HEK293 (cell line): ENCODE measurements around the gene DENND4B.
A peak's percentile ranks its signal among the peaks of the same experiment; 100 is the strongest.

Experiments used
- CTCF ChIA-PET: fragments of 350-600 bp; formaldehyde crosslinking; extraction: SDS; loops from one replicate; lab custom pipeline; 2021; ENCODE audit warnings: antibody characterized with exemption; lab: Yijun Ruan, JAX
- POLR2A ChIA-PET: fragments of 300-600 bp; formaldehyde crosslinking; extraction: SDS; loops from one replicate; lab custom pipeline; 2020; ENCODE audit warnings: antibody characterized with exemption, inconsistent platforms; lab: Yijun Ruan, JAX
- H3K27ac ChIP-seq: fragments of 200-500 bp; sonication (Bioruptor generic); 2 replicates; pipeline ENCODE4 v1.5.1; 2014; ENCODE audit warnings: low read depth, low read length, control low read depth, inconsistent platforms; ENCODE audit errors: extremely low read depth
- H3K36me3 ChIP-seq, 2 experiments: fragments of 200-500 bp in 1 of 2; sonication (Bioruptor generic) in 1 of 2; 1 replicate in 1 of 2; 2 replicates in 1 of 2; pipeline ENCODE4 v1.5.1; 2014 to 2017; ENCODE audit warnings: inconsistent platforms in 2 of 2, low read length in 2 of 2; ENCODE audit not compliant: control insufficient read depth in 2 of 2, insufficient read depth in 1 of 2
- H3K4me1 ChIP-seq: fragments of 200-500 bp; sonication (Bioruptor generic); 2 replicates; pipeline ENCODE4 v1.5.1; 2014; ENCODE audit warnings: mild to moderate bottlenecking, low read length, inconsistent platforms; ENCODE audit not compliant: control insufficient read depth, insufficient read depth
- H3K4me3 ChIP-seq: 2 replicates; pipeline ENCODE4 v1.5.1; 2011; ENCODE audit warnings: low read depth, mild to moderate bottlenecking, control low read depth, low read length, moderate library complexity
- H3K9me3 ChIP-seq: fragments of 200-500 bp; sonication (Bioruptor generic); 2 replicates; pipeline ENCODE4 v1.5.1; 2014; ENCODE audit warnings: low read depth, low read length, inconsistent platforms; ENCODE audit not compliant: control insufficient read depth, insufficient read depth
- BCL11B ChIP-seq: fragments of 450-650 bp; formaldehyde crosslinking; IDR thresholded peaks from 2 replicates; pipeline ENCODE4 v1.5.1; 2016; ENCODE audit warnings: low read depth, missing biosample characterization, missing genetic modification characterization
- GLIS1 ChIP-seq: fragments of 450-650 bp; formaldehyde crosslinking; IDR thresholded peaks from 2 replicates; pipeline ENCODE4 v1.5.1; 2016; ENCODE audit warnings: missing biosample characterization, missing genetic modification characterization
- MZF1 ChIP-seq: fragments of 450-650 bp; formaldehyde crosslinking; IDR thresholded peaks from 2 replicates; pipeline ENCODE4 v1.5.1; 2017; ENCODE audit warnings: missing biosample characterization, missing genetic modification characterization, borderline replicate concordance
- SCRT1 ChIP-seq: fragments of 450-650 bp; formaldehyde crosslinking; IDR thresholded peaks from 2 replicates; pipeline ENCODE4 v1.5.1; 2016; ENCODE audit warnings: missing biosample characterization, missing genetic modification characterization, borderline replicate concordance
- SP2 ChIP-seq: fragments of 450-650 bp; formaldehyde crosslinking; IDR thresholded peaks from 2 replicates; pipeline ENCODE4 v1.5.1; 2016; ENCODE audit warnings: missing biosample characterization, missing genetic modification characterization
- TCF7L2 ChIP-seq: IDR thresholded peaks from 2 replicates; pipeline ENCODE4 v1.6.1; 2011; ENCODE audit warnings: low read depth, mild to moderate bottlenecking, inconsistent platforms, low read length, moderate library complexity, borderline replicate concordance
- TRIM28 ChIP-seq: IDR thresholded peaks from 2 replicates; pipeline ENCODE4 v1.6.1; 2011; ENCODE audit warnings: low read length, control low read depth, borderline replicate concordance
- ZBTB10 ChIP-seq: fragments of 450-650 bp; formaldehyde crosslinking; IDR thresholded peaks from 2 replicates; pipeline ENCODE4 v1.5.1; 2016; ENCODE audit warnings: missing biosample characterization, missing genetic modification characterization
- ZFHX2 ChIP-seq: fragments of 450-650 bp; formaldehyde crosslinking; conservative IDR thresholded peaks from 2 replicates; pipeline ENCODE4 v1.5.1; 2016; ENCODE audit warnings: missing biosample characterization, missing genetic modification characterization
- ZFP3 ChIP-seq: fragments of 450-650 bp; formaldehyde crosslinking; IDR thresholded peaks from 2 replicates; pipeline ENCODE4 v1.5.1; 2016; ENCODE audit warnings: low read depth, missing biosample characterization, missing genetic modification characterization
- ZNF112 ChIP-seq: fragments of 450-650 bp; formaldehyde crosslinking; IDR thresholded peaks from 2 replicates; pipeline ENCODE4 v1.5.0; 2017; ENCODE audit warnings: missing biosample characterization, missing genetic modification characterization
- ZNF114 ChIP-seq: fragments of 450-650 bp; formaldehyde crosslinking; IDR thresholded peaks from 2 replicates; pipeline ENCODE4 v1.5.0; 2017; ENCODE audit warnings: missing biosample characterization, missing genetic modification characterization
- ZNF132 ChIP-seq: fragments of 450-650 bp; formaldehyde crosslinking; IDR thresholded peaks from 2 replicates; pipeline ENCODE4 v1.5.1; 2017; ENCODE audit warnings: missing biosample characterization, missing genetic modification characterization, borderline replicate concordance
- ZNF133 ChIP-seq: fragments of 450-650 bp; formaldehyde crosslinking; IDR thresholded peaks from 2 replicates; pipeline ENCODE4 v1.5.1; 2016; ENCODE audit warnings: missing biosample characterization, missing genetic modification characterization
- ZNF138 ChIP-seq: fragments of 450-650 bp; formaldehyde crosslinking; IDR thresholded peaks from 2 replicates; pipeline ENCODE4 v1.5.1; 2016; ENCODE audit warnings: missing biosample characterization, missing genetic modification characterization, borderline replicate concordance
- ZNF155 ChIP-seq: fragments of 450-650 bp; formaldehyde crosslinking; IDR thresholded peaks from 2 replicates; pipeline ENCODE4 v1.5.1; 2016; ENCODE audit warnings: missing biosample characterization, missing genetic modification characterization
- ZNF302 ChIP-seq: fragments of 450-650 bp; formaldehyde crosslinking; IDR thresholded peaks from 2 replicates; pipeline ENCODE4 v1.5.1; 2016; ENCODE audit warnings: missing biosample characterization, missing genetic modification characterization, low read depth
- ZNF311 ChIP-seq: fragments of 450-650 bp; formaldehyde crosslinking; IDR thresholded peaks from 2 replicates; pipeline ENCODE4 v1.5.1; 2017; ENCODE audit warnings: missing biosample characterization, missing genetic modification characterization, borderline replicate concordance
- ZNF354C ChIP-seq: fragments of 450-650 bp; formaldehyde crosslinking; IDR thresholded peaks from 2 replicates; pipeline ENCODE4 v1.5.1; 2016; ENCODE audit warnings: missing biosample characterization, missing genetic modification characterization, low read depth, borderline replicate concordance
- ZNF510 ChIP-seq: fragments of 450-650 bp; formaldehyde crosslinking; IDR thresholded peaks from 2 replicates; pipeline ENCODE4 v1.5.1; 2018; ENCODE audit warnings: mild to moderate bottlenecking, missing genetic modification characterization, missing biosample characterization; ENCODE audit not compliant: insufficient replicate concordance
- ZNF530 ChIP-seq: fragments of 450-650 bp; formaldehyde crosslinking; IDR thresholded peaks from 2 replicates; pipeline ENCODE4 v1.5.1; 2016; ENCODE audit warnings: low read depth, missing biosample characterization, missing genetic modification characterization
- ZNF549 ChIP-seq: fragments of 450-650 bp; IDR thresholded peaks from 2 replicates; pipeline ENCODE4 v1.5.1; 2018; ENCODE audit warnings: missing biosample characterization, missing genetic modification characterization, mild to moderate bottlenecking, inconsistent platforms, moderate library complexity
- ZNF555 ChIP-seq: fragments of 450-650 bp; formaldehyde crosslinking; conservative IDR thresholded peaks from 2 replicates; pipeline ENCODE4 v1.5.1; 2017; ENCODE audit warnings: missing biosample characterization, mild to moderate bottlenecking, missing genetic modification characterization, inconsistent platforms
- ZNF600 ChIP-seq: fragments of 450-650 bp; formaldehyde crosslinking; IDR thresholded peaks from 2 replicates; pipeline ENCODE4 v1.5.1; 2016; ENCODE audit warnings: missing biosample characterization, missing genetic modification characterization
- ZNF629 ChIP-seq: fragments of 450-650 bp; formaldehyde crosslinking; IDR thresholded peaks from 2 replicates; pipeline ENCODE4 v1.5.1; 2017; ENCODE audit warnings: missing biosample characterization, missing genetic modification characterization
- ZNF660 ChIP-seq: fragments of 450-650 bp; IDR thresholded peaks from 2 replicates; pipeline ENCODE4 v1.5.1; 2018; ENCODE audit warnings: missing biosample characterization, mild to moderate bottlenecking, missing genetic modification characterization
- ZNF677 ChIP-seq: fragments of 450-650 bp; IDR thresholded peaks from 2 replicates; pipeline ENCODE4 v1.5.0; 2018; ENCODE audit warnings: missing biosample characterization, mild to moderate bottlenecking, missing genetic modification characterization, moderate library complexity
- ZNF701 ChIP-seq: fragments of 450-650 bp; formaldehyde crosslinking; IDR thresholded peaks from 2 replicates; pipeline ENCODE4 v1.5.1; 2016; ENCODE audit warnings: missing biosample characterization, missing genetic modification characterization
- ZNF776 ChIP-seq: fragments of 450-650 bp; formaldehyde crosslinking; IDR thresholded peaks from 2 replicates; pipeline ENCODE4 v1.5.0; 2017; ENCODE audit warnings: missing biosample characterization, missing genetic modification characterization, borderline replicate concordance
- ZNF791 ChIP-seq: fragments of 450-650 bp; formaldehyde crosslinking; IDR thresholded peaks from 2 replicates; pipeline ENCODE4 v1.5.1; 2016; ENCODE audit warnings: missing biosample characterization, missing genetic modification characterization
- ZXDB ChIP-seq: fragments of 450-650 bp; formaldehyde crosslinking; IDR thresholded peaks from 2 replicates; pipeline ENCODE4 v1.5.1; 2016; ENCODE audit warnings: missing biosample characterization, missing genetic modification characterization
- TF ChIP-seq, protein P1 (sequence below): fragments of 450-650 bp; formaldehyde crosslinking; IDR thresholded peaks from 2 replicates; pipeline ENCODE4 v1.5.1; 2017; ENCODE audit warnings: missing biosample characterization, missing genetic modification characterization
- TF ChIP-seq, protein P2 (sequence below): fragments of 450-650 bp; formaldehyde crosslinking; IDR thresholded peaks from 2 replicates; pipeline ENCODE4 v1.5.1; 2016; ENCODE audit warnings: missing biosample characterization, missing genetic modification characterization

DENND4B gene

GRCh38 chr1:153963850-153964331, 17.4 kb upstream of the DENND4B start (continued):
- TF ChIP-seq TCF7L2 = no peak
- no peak for TF ChIP-seq ZXDB (tag by site-specific recombination)
- TF ChIP-seq ZNF660 (tag by site-specific recombination) = 0 out of 2 replicates have a peak, but pooled peaks have one; percentile 53
- no peak for TF ChIP-seq ZNF354C (tag by site-specific recombination)
- TF ChIP-seq BCL11B (tag by site-specific recombination) = no peak
- no peak for TF ChIP-seq ZNF776 (tag by site-specific recombination)
- no peak for TF ChIP-seq ZNF311 (tag by site-specific recombination)
- TF ChIP-seq SCRT1 (tag by site-specific recombination) = no peak
- TF ChIP-seq ZNF701 (tag by site-specific recombination) = no peak
- no peak for TF ChIP-seq ZNF549 (tag by site-specific recombination)
- no peak for TF ChIP-seq ZNF112 (tag by site-specific recombination)
- TF ChIP-seq ZNF530 (tag by site-specific recombination) = no peak
- no peak for TF ChIP-seq ZNF138 (tag by site-specific recombination)
- no peak for TF ChIP-seq MZF1 (tag by site-specific recombination)
- peak; percentile 40; the same call in 1 of the 2 replicates for TF ChIP-seq ZNF600 (tag by site-specific recombination)
- TF ChIP-seq ZNF114 (tag by site-specific recombination) = no peak
- TF ChIP-seq, protein P1, sequence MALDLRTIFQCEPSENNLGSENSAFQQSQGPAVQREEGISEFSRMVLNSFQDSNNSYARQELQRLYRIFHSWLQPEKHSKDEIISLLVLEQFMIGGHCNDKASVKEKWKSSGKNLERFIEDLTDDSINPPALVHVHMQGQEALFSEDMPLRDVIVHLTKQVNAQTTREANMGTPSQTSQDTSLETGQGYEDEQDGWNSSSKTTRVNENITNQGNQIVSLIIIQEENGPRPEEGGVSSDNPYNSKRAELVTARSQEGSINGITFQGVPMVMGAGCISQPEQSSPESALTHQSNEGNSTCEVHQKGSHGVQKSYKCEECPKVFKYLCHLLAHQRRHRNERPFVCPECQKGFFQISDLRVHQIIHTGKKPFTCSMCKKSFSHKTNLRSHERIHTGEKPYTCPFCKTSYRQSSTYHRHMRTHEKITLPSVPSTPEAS = no peak
- TF ChIP-seq, protein P2, sequence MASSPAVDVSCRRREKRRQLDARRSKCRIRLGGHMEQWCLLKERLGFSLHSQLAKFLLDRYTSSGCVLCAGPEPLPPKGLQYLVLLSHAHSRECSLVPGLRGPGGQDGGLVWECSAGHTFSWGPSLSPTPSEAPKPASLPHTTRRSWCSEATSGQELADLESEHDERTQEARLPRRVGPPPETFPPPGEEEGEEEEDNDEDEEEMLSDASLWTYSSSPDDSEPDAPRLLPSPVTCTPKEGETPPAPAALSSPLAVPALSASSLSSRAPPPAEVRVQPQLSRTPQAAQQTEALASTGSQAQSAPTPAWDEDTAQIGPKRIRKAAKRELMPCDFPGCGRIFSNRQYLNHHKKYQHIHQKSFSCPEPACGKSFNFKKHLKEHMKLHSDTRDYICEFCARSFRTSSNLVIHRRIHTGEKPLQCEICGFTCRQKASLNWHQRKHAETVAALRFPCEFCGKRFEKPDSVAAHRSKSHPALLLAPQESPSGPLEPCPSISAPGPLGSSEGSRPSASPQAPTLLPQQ = no peak; the same call in 1 of the 2 replicates
- no peak; the same call in 1 of the 2 replicates for TF ChIP-seq GLIS1 (tag by site-specific recombination)
- TF ChIP-seq ZNF629 (tag by site-specific recombination) = no peak
- no peak for TF ChIP-seq ZNF133
- TF ChIP-seq ZFHX2 (tag by site-specific recombination) = peak; percentile 78
- TF ChIP-seq TRIM28 = no peak
- no peak for TF ChIP-seq ZNF791
- no peak for TF ChIP-seq ZNF555
- TF ChIP-seq ZNF302 (tag by site-specific recombination) = no peak

- peaks cover 0 to 31% of the 10 kb centered on the region in 2 experiments; a peak in 2 of 3 replicates for H3K36me3 ChIP-seq
- ChIA-PET CTCF (interaction anchor here (0.7 to 2.2 kb wide), 5 partner anchors 13 to 166 kb away, joined by 3 to 9 read pairs (median 7); partner anchors contain the start of genes DENND4B and RAB13), POLR2A (interaction anchor here (0.5 to 3.0 kb wide), 21 partner anchors 8 to 325 kb away, joined by 3 to 58 read pairs (median 5); partner anchors contain the start of genes DENND4B, GATAD2B, INTS3 and JTB)
- H3K4me3 ChIP-seq = peak within 1 kb of the TSS; percentile 62
- H3K27ac ChIP-seq = peak within 1 kb of the TSS; percentile 66
- H3K4me1 ChIP-seq = peaks cover 4% of the 10 kb centered on the region; the same call in 1 of the 2 replicates
- H3K9me3 ChIP-seq = no peaks in the 10 kb centered on the region
- TF ChIP-seq SP2 (tag by site-specific recombination) = peak; percentile 95
- no peak for TF ChIP-seq ZNF510
- TF ChIP-seq ZFP3 (tag by site-specific recombination) = no peak
- TF ChIP-seq ZNF132 (tag by site-specific recombination) = no peak
- TF ChIP-seq ZNF302 (tag by site-specific recombination) = no peak
- TF ChIP-seq ZBTB10 (tag by site-specific recombination) = no peak
- TF ChIP-seq ZNF155 (tag by site-specific recombination) = no peak
- TF ChIP-seq ZNF677 (tag by site-specific recombination) = no peak
Observed at GRCh38 chr1:153963030-153963849, 16.7 kb upstream of the DENND4B start, which contains the start of gene SLC39A1. Gene SLC39A1 (minus strand): TSS chr1:153963537. CDS start chr1:153962715, 822 bp downstream.
